Mucosa of descending colon (tissue), 3 donors: ENCODE data around the gene DENND1B. TPM values are rescaled to one million over a fixed set of nuclear protein-coding genes. Genes with fewer than 3 reads are reported as not detected.

Experiments used
- ATAC-seq: fragments of 200-7000 bp; cut with Tn5 transposase; one replicate; pipeline ENCODE4 v1.9.1; 2020; ENCODE audit warnings: mild to moderate bottlenecking, moderate library complexity
- DNase-seq, 3 donors: peaks; one replicate each; pipeline ENCODE4 v3.0.0-alpha.2; 2020
- H3K36me3 ChIP-seq: fragments of 200-600 bp; one replicate; pipeline ENCODE4 v1.8.0; 2021; ENCODE audit warnings: low read depth, mild to moderate bottlenecking
- H3K4me1 ChIP-seq: fragments of 200-600 bp; one replicate; pipeline ENCODE4 v1.8.0; 2021; ENCODE audit warnings: low read depth, mild to moderate bottlenecking
- H3K4me3 ChIP-seq: fragments of 200-600 bp; one replicate; pipeline ENCODE4 v1.8.0; 2021; ENCODE audit warnings: mild to moderate bottlenecking
- H3K9me3 ChIP-seq: fragments of 200-600 bp; one replicate; pipeline ENCODE4 v1.8.0; 2021; ENCODE audit warnings: mild to moderate bottlenecking
- intact Hi-C, 2 donors: fragments of 100-400 bp; cut with DNase I in 1 of 2; cut with micrococcal nuclease in 1 of 2; formaldehyde crosslinking; loops; one replicate each; pipeline versions ENCODE4 v1.11.0 to v1.11.1; 2022; cut with DNase I, micrococcal nuclease
- total RNA-seq, 3 donors: library from RNA; stranded (reverse); fragmentation: NEBNext Ultra II Directional in 2 of 3; extraction: Animal tissue kit (Norgen Biotek cat#: 25700) in 2 of 3; gene quantifications; one replicate each; pipeline versions ENCODE4 v1.2.1 to v1.2.4, GENCODE V29; 2021 to 2023
- TF ChIP-seq, protein P1 (sequence below): fragments of 200-600 bp; IDR thresholded peaks from one replicate; pipeline ENCODE4 v1.8.0; 2022; ENCODE audit warnings: antibody characterized with exemption, mild to moderate bottlenecking
- donor health status: DM: no; HTN: no; CAD: no; lungs with moderate emphysema.
- donor health status: DM: no; HTN: no; CAD: no.
- donor health status: DM: no; HTN: yes; CAD: no.

The DENND1B gene
- total RNA-seq, 3 donors from 2014 or later = 29.3 to 54.9 (median 32.2) TPM

DNA sequence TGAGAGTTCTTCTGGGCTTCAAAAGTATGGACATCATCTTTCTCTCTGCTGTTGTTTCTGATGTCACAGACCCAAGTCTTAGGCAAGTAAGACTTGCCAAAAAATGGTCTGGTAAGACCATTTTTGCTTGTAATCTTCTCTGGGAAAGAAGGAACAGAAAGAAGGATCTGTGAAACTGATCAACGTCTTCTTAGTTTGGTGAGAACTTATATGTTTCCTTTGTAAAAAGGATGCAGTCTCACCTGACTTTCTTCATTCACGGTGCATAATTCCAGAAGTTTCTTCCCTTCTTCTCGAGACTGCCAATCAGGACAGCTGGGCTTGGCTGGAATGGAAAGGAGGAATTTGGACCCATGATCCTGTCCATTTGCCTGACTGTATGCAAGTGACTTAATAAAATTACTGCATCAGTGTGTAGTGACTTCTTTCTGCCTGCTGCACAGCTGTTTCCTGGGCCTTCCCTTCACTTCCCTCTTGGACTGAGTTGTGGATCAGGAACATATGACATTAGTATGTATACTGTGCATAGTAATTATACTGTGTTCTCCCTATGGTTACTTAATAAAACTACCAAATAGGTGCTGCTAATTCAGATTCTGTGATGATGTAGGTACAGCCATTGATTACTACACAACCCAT lies 7.6 kb upstream of the DENND1B start:
- DNase-seq = peak in 2 of 3 donors; percentile 32 to 47
- H3K9me3 ChIP-seq = no peaks in the 10 kb centered on the region
- H3K4me3 ChIP-seq = no peak overlapping the region
- intact Hi-C loops = no loop called here
- no peaks in the 10 kb centered on the region for H3K36me3 ChIP-seq
- ATAC-seq = peak; percentile 70
- TF ChIP-seq, protein P1, sequence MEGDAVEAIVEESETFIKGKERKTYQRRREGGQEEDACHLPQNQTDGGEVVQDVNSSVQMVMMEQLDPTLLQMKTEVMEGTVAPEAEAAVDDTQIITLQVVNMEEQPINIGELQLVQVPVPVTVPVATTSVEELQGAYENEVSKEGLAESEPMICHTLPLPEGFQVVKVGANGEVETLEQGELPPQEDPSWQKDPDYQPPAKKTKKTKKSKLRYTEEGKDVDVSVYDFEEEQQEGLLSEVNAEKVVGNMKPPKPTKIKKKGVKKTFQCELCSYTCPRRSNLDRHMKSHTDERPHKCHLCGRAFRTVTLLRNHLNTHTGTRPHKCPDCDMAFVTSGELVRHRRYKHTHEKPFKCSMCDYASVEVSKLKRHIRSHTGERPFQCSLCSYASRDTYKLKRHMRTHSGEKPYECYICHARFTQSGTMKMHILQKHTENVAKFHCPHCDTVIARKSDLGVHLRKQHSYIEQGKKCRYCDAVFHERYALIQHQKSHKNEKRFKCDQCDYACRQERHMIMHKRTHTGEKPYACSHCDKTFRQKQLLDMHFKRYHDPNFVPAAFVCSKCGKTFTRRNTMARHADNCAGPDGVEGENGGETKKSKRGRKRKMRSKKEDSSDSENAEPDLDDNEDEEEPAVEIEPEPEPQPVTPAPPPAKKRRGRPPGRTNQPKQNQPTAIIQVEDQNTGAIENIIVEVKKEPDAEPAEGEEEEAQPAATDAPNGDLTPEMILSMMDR = no peak
- H3K4me1 ChIP-seq = peaks cover 35% of the 10 kb centered on the region

DNA sequence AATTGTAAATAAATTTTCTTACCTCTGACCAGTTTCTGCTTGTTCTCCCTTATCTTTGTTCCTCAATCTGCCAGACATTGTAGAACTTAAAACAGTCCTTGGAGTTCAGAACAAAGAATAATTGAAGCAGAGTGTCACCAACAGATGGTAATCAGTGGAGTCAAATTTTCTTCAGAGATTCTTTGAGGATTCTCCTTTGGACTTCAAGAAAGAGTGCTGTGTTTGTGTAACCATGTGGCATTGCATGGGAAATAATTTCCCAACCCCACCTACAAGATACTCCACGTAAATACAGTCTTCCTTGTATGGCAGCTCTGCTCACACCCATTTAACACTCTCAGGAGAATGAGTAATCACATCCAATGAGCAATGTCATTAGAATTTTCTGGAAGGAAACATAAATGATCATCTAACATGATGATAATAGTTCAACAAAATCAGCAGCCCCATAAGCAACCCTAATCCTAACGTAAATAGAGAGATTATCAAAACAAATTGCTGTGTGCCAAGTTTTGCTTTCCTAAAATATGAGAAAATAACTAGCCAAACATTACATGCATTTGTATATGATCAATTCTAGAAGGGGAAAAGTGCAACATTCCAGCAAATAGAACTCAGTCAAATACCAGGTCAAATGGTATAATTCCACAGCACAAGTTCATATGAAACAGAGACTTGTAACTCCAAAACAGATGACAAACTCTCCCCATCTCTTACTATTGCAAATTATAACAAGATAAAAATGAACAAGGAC lies 6.9 kb upstream of the DENND1B start:
- ATAC-seq = peak; percentile 80
- peak in 1 of 3 donors; percentile 31 for DNase-seq

DNA sequence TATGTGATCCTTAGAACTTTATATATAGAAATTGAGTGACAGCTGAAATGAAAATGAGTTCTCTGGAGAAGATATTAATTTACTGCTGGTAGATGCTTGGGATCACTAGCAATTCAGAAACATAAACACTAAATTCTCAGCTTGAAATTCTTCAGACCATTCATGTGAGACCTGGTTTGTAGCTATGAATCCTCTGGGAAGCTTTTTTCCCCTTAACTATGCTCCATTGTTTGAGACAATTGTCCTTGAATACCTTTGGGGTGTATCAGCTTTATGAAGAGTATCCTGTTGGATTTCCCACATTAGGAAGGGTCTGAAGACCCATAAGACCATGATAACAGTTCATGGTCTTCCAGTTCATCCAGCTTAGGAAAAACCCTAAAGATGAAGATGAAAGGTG lies 4.6 kb upstream of the DENND1B start:
- Histone ChIP-seq H3K4me1 (peaks cover 54% of the 10 kb centered on the region), H3K36me3 (no peaks in the 10 kb centered on the region), H3K9me3 (no peaks in the 10 kb centered on the region), H3K4me3 (no peak overlapping the region)
- ATAC-seq (no peak), DNase-seq (no peak)
- TF ChIP-seq, protein P1 = no peak
- intact Hi-C loops = no loop called here

More for the DNA sequence above, 6.9 kb upstream of the DENND1B start:
- Histone ChIP-seq H3K9me3 (no peaks in the 10 kb centered on the region), H3K4me3 (no peak overlapping the region), H3K4me1 (peaks cover 39% of the 10 kb centered on the region), H3K36me3 (no peaks in the 10 kb centered on the region)
- TF ChIP-seq, protein P1 = no peak
- intact Hi-C loops = no loop called here

DNA sequence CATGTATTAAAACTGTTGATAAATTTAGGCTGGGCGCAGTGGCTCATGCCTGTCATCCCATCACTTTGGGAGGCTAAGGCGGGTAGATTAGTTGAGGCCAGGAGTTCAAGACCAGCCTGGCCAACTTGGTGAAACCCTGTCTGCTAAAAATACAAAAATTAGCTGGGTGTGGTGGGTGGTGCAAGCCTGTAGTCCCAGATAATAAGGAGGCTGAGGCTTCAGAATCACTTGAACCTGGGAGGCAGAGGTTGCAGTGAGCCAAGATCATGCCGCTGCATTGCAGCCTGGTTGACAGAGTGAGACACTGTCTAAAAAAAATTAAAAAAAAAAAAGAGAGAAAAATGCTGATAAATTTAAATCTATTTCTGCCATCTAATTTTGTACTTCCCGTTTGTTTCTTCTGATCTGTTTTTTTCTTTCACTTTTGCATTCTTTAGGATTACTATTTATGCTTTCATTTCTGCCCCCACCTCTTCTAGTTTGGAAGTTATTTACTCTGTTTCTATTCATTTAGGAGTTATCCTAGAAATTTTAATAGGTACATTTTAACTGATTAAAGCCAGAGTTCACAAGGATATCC lies 3.2 kb upstream of the DENND1B start:
- peaks cover 42% of the 10 kb centered on the region for H3K4me1 ChIP-seq
- ATAC-seq (no peak), DNase-seq (no peak)
- TF ChIP-seq, protein P1 = no peak
- no peak overlapping the region for H3K4me3 ChIP-seq
- intact Hi-C loops = no loop called here
- no peaks in the 10 kb centered on the region for H3K9me3 ChIP-seq
- no peaks in the 10 kb centered on the region for H3K36me3 ChIP-seq

DNA sequence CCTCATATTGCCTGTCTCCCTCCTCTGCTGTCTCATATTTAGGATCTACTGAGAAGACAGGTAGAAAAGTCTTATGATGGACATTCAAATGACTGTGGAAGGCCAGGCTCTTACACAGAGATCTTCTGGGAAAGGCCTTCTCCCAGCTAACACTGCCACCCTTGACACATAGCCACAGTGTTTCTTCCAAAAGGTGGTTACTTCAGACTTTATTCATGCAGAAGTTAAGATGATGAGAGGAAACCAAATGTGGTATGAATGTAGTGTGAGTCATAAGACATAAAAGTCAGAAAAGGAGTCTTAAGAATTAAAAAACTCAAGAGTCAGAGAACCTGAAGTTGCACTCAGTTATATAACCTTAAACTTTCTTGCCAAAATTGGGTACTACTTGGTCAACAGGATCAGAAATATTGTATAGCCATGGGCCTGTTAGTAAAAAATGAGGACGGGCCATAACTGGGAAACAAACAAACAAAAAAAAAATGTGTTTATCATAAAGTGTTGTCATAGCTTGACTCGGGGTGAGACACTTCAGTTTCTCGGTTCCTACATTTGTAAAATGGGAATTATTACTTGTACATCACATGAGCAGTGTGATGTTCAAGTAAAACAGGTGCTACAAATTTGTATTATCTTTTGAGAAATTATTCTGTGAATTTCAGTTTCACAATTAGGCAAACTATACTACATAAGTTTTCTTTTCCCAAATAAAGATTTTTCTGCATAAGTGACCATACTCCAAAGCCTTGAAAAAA lies 1.2 kb upstream of the DENND1B start:
- ATAC-seq = peak; percentile 10
- TF ChIP-seq, protein P1 = no peak

More for the DNA sequence above, 1.2 kb upstream of the DENND1B start:
- Histone ChIP-seq H3K36me3 (no peaks in the 10 kb centered on the region), H3K9me3 (no peaks in the 10 kb centered on the region), H3K4me1 (peaks cover 36% of the 10 kb centered on the region), H3K4me3 (no peak overlapping the region)
- DNase-seq = peak in 1 of 3 donors; percentile 20
- intact Hi-C loops = no loop called here
